ENCODE measurements around the gene ADAM12. TPM values are rescaled to one million over a fixed set of nuclear protein-coding genes. Genes with fewer than 3 reads are reported as not detected.

Gene ADAM12
- total RNA-seq, 1 experiment from 2014 or later = not detected

- CTCF ChIA-PET = no interaction called here
- Histone ChIP-seq H3K27me3 (ENCODE audit: insufficient read depth, low read length) (peaks cover 50% of the 10 kb centered on the region), H3K9ac (ENCODE audit: low read length) (no peak overlapping the region), H4K20me1 (ENCODE audit: insufficient read depth) (no peaks in the 10 kb centered on the region), H3K4me2 (ENCODE audit: low read length) (no peak overlapping the region), H3K4me1 (ENCODE audit: control insufficient read depth in 1 of 2, insufficient read depth in 2 of 2, low read length in 2 of 2) (no peaks in the 10 kb centered on the region), H3K79me2 (ENCODE audit: insufficient read depth, low read length) (no peaks in the 10 kb centered on the region), H3K9me3 (ENCODE audit: control insufficient read depth in 1 of 2, insufficient read depth in 1 of 2, low read depth in 1 of 2, low read length in 2 of 2) (no peaks in the 10 kb centered on the region), H3K4me3 (replicated peaks in 1 of 2; ENCODE audit: low read depth in 1 of 2, low read length in 2 of 2) (no peak overlapping the region), H3K9me2 (ENCODE audit: insufficient read depth) (no peaks in the 10 kb centered on the region), H3K27ac (ENCODE audit: low read depth, low read length) (no peak overlapping the region), H3K36me3 (ENCODE audit: control insufficient read depth in 1 of 2, insufficient read depth in 2 of 2, low read length in 2 of 2) (no peaks in the 10 kb centered on the region), H2AFZ (ENCODE audit: low read depth, low read length, poor library complexity, severe bottlenecking) (no peak overlapping the region)
- DNase-seq (ENCODE audit: low read depth, low spot score) (no peak), ATAC-seq (no peak)
- intact Hi-C loops (cut with micrococcal nuclease) = no loop called here
- POLR2A ChIA-PET = no interaction called here
- TF ChIP-seq CBX3 (IDR thresholded peaks at IDR 0.05; ENCODE audit: low read depth) (no peak), ZFX (IDR thresholded peaks at IDR 0.05) (no peak), TCF7L2 (IDR thresholded peaks at IDR 0.05; ENCODE audit: borderline replicate concordance, extremely low read depth, insufficient read depth, insufficient read length) (no peak)
- BruUV-seq (replicated peaks) = no TSS peak
- RAD21 ChIA-PET (ENCODE audit: low non-redundant PET in 1 of 2, low total read pairs in 2 of 2, uncharacterized antibody in 2 of 2, unreplicated experiment in 2 of 2) = no interaction called here
These were observed 111.1 kb downstream of the ADAM12 start for GRCh38 chr10:126277181-126277580.

GRCh38 chr10:126272526-126272925, 115.8 kb downstream of the ADAM12 start:
- Histone ChIP-seq H2AFZ (ENCODE audit: low read depth, low read length, poor library complexity, severe bottlenecking) (no peak overlapping the region), H3K4me3 (replicated peaks in 1 of 2; ENCODE audit: low read depth in 1 of 2, low read length in 2 of 2) (no peak overlapping the region), H3K36me3 (ENCODE audit: control insufficient read depth in 1 of 2, insufficient read depth in 2 of 2, low read length in 2 of 2) (no peaks in the 10 kb centered on the region), H3K9ac (ENCODE audit: low read length) (no peak overlapping the region), H3K79me2 (ENCODE audit: insufficient read depth, low read length) (no peaks in the 10 kb centered on the region), H3K9me2 (ENCODE audit: insufficient read depth) (no peaks in the 10 kb centered on the region), H3K27ac (ENCODE audit: low read depth, low read length) (no peak overlapping the region), H3K4me2 (ENCODE audit: low read length) (no peak overlapping the region), H3K4me1 (ENCODE audit: control insufficient read depth in 1 of 2, insufficient read depth in 2 of 2, low read length in 2 of 2) (no peaks in the 10 kb centered on the region), H3K9me3 (ENCODE audit: control insufficient read depth in 1 of 2, insufficient read depth in 1 of 2, low read depth in 1 of 2, low read length in 2 of 2) (no peaks in the 10 kb centered on the region), H3K27me3 (ENCODE audit: insufficient read depth, low read length) (peaks cover 51% of the 10 kb centered on the region), H4K20me1 (ENCODE audit: insufficient read depth) (no peaks in the 10 kb centered on the region)
- POLR2A ChIA-PET = no interaction called here
- RAD21 ChIA-PET (ENCODE audit: low non-redundant PET in 1 of 2, low total read pairs in 2 of 2, uncharacterized antibody in 2 of 2, unreplicated experiment in 2 of 2) = no interaction called here
- no peak for TF ChIP-seq SIN3A (IDR thresholded peaks at IDR 0.05; ENCODE audit: low read depth)
- TF ChIP-seq YY1 (IDR thresholded peaks at IDR 0.05; ENCODE audit: extremely low read depth, insufficient replicate concordance, low read depth, low read length) = no peak
- TF ChIP-seq POLR2A (IDR thresholded peaks at IDR 0.05; ENCODE audit: borderline replicate concordance, extremely low read depth, insufficient read depth, insufficient read length) = no peak
- TF ChIP-seq SP1 (IDR thresholded peaks at IDR 0.05; ENCODE audit: low read depth) = no peak
- no peak for TF ChIP-seq ELF1 (IDR thresholded peaks at IDR 0.05; ENCODE audit: borderline replicate concordance, low read depth)
- no peak for ATAC-seq
- DNase-seq (ENCODE audit: low read depth, low spot score) = no peak
- intact Hi-C loops (cut with micrococcal nuclease) = no loop called here
- CTCF ChIA-PET = no interaction called here
- BruUV-seq (replicated peaks) = no TSS peak
